ENCODE measurements around the gene FAF1.

FAF1 gene

GRCh38 chr1:50666849-50667248 is 293.2 kb downstream of the FAF1 start:
- H3K27ac Mint-ChIP-seq = no peak overlapping the region
- H3K9me3 Mint-ChIP-seq = no peaks in the 10 kb centered on the region
- no peaks in the 10 kb centered on the region for H3K27me3 Mint-ChIP-seq (ENCODE audit: low read depth)
- no peaks in the 10 kb centered on the region for H3K4me1 Mint-ChIP-seq (ENCODE audit: low read depth)
- no peaks in the 10 kb centered on the region for H3K36me3 Mint-ChIP-seq (ENCODE audit: low read depth)
- DNase-seq (ENCODE audit: low spot score) = no peak
- no peak overlapping the region for H3K4me3 Mint-ChIP-seq

DNA sequence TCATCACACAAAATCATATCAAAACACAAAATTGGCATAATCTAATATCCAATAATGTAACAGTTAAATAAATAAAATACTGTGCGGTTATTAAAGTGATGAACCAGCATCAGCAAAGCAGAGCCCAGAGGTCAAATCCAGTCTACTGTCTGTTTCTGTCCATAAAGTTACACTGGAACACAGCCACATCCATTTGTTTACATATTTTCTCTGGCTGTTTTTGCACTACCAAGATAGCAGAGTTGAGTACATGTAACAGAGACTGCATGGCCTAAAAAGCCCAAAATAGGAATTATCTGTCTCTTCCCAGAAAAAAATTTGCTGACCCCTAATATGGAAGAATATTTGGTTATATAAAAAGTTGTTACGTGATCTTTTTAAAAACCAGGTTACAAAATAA is 294.7 kb downstream of the FAF1 start:
- Mint-ChIP-seq H3K4me3 (no peak overlapping the region), H3K36me3 (ENCODE audit: low read depth) (no peaks in the 10 kb centered on the region), H3K27ac (no peak overlapping the region), H3K9me3 (no peaks in the 10 kb centered on the region), H3K4me1 (ENCODE audit: low read depth) (no peaks in the 10 kb centered on the region), H3K27me3 (ENCODE audit: low read depth) (no peaks in the 10 kb centered on the region)
- no peak for DNase-seq (ENCODE audit: low spot score)

DNA sequence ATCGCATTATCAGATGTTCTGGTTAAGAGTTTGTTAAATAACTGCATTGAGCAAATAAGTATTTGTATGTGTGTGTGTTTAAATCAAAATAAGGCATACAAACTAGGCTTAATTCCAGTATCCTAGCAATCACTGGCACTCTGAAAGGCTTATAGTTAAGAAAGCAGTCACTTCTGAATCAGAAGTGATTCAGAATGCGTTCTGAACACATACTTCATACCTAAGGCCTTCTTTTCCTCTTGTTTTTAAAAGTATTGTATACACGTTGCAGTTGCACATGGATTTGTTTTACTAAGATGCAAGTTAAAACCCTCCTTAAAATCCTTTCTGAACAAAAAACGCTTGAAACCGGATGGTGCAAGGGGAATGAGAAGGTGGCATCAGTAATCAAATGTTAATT is 298.4 kb downstream of the FAF1 start:
- DNase-seq (ENCODE audit: low spot score) = no peak
- H3K4me3 Mint-ChIP-seq = no peak overlapping the region
- no peaks in the 10 kb centered on the region for H3K36me3 Mint-ChIP-seq (ENCODE audit: low read depth)

GRCh38 chr1:50659107-50659662 is 300.9 kb downstream of the FAF1 start:
- no peak overlapping the region for H3K27ac Mint-ChIP-seq
- no peaks in the 10 kb centered on the region for H3K4me1 Mint-ChIP-seq (ENCODE audit: low read depth)
- no peaks in the 10 kb centered on the region for H3K9me3 Mint-ChIP-seq
- no peak overlapping the region for H3K4me3 Mint-ChIP-seq
- DNase-seq (ENCODE audit: low spot score) = no peak
- H3K36me3 Mint-ChIP-seq (ENCODE audit: low read depth) = no peaks in the 10 kb centered on the region
- no peaks in the 10 kb centered on the region for H3K27me3 Mint-ChIP-seq (ENCODE audit: low read depth)

More for the DNA sequence above, 298.4 kb downstream of the FAF1 start:
- H3K9me3 Mint-ChIP-seq = no peaks in the 10 kb centered on the region
- H3K4me1 Mint-ChIP-seq (ENCODE audit: low read depth) = no peaks in the 10 kb centered on the region
- H3K27me3 Mint-ChIP-seq (ENCODE audit: low read depth) = no peaks in the 10 kb centered on the region
- H3K27ac Mint-ChIP-seq = no peak overlapping the region

DNA sequence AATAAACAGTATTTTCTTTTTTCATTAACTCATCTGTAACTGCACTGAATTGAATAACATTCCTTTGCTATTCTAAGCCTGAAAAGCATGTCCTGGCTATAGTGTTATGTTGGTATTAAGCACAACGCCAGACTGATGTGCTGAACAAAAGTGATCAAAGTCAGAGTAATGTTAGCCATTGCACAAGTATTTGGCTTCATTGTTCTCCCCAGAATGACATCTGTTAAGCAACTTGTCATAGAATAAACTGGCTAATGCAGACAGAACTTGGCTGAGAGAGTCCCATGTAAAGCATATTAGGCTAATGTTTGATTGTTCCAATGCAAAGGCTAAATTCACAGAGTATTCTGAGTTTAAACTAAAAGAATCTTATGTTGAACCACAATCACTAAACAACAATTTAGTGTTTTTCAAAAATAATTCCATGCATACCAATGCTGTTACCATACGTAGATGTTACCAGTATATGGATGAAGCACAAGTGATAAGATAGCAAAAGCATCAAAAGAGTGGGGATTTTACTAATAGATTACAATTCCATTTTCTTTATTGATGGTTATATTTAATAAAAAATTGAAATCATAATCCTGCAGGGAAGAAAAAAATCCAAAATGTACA is 301.5 kb downstream of the FAF1 start:
- Mint-ChIP-seq H3K27ac (no peak overlapping the region), H3K36me3 (ENCODE audit: low read depth) (no peaks in the 10 kb centered on the region), H3K4me1 (ENCODE audit: low read depth) (no peaks in the 10 kb centered on the region), H3K4me3 (no peak overlapping the region), H3K9me3 (no peaks in the 10 kb centered on the region), H3K27me3 (ENCODE audit: low read depth) (no peaks in the 10 kb centered on the region)
- no peak for DNase-seq (ENCODE audit: low spot score)

GRCh38 chr1:50656931-50657330 is 303.1 kb downstream of the FAF1 start:
- H3K27me3 Mint-ChIP-seq (ENCODE audit: low read depth) = no peaks in the 10 kb centered on the region
- DNase-seq (ENCODE audit: low spot score) = no peak

GRCh38 chr1:50651476-50652263 is 308.4 kb downstream of the FAF1 start:
- Mint-ChIP-seq H3K4me1 (ENCODE audit: low read depth) (no peaks in the 10 kb centered on the region), H3K27me3 (ENCODE audit: low read depth) (no peaks in the 10 kb centered on the region), H3K27ac (no peak overlapping the region), H3K9me3 (no peaks in the 10 kb centered on the region), H3K4me3 (no peak overlapping the region), H3K36me3 (ENCODE audit: low read depth) (no peaks in the 10 kb centered on the region)
- DNase-seq (ENCODE audit: low spot score) = no peak

More at GRCh38 chr1:50656931-50657330, 303.1 kb downstream of the FAF1 start:
- H3K27ac Mint-ChIP-seq = no peak overlapping the region
- H3K9me3 Mint-ChIP-seq = no peaks in the 10 kb centered on the region
- no peaks in the 10 kb centered on the region for H3K4me1 Mint-ChIP-seq (ENCODE audit: low read depth)
- no peaks in the 10 kb centered on the region for H3K36me3 Mint-ChIP-seq (ENCODE audit: low read depth)
- H3K4me3 Mint-ChIP-seq = no peak overlapping the region

DNA sequence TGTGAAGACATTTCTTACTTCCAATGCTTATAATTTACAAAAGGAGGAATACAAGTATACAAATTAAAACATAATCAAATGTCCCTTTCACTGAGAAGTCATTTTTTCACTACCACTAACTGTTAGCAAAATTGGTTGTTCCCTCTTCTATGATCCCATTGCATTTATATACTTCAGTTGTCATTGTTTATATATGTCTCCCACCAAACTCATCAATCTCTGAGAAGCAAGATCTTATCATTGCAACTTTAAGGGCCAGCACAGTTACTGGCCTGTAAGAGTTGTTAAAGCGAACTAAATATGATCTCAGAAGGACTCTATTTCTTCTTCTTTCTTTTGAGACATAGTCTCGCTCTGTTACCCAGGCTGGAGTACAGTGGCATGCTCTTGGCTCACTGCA is 313.5 kb downstream of the FAF1 start:
- Mint-ChIP-seq H3K36me3 (ENCODE audit: low read depth) (no peaks in the 10 kb centered on the region), H3K4me3 (no peak overlapping the region), H3K4me1 (ENCODE audit: low read depth) (no peaks in the 10 kb centered on the region), H3K27ac (no peak overlapping the region), H3K27me3 (ENCODE audit: low read depth) (no peaks in the 10 kb centered on the region), H3K9me3 (no peaks in the 10 kb centered on the region)
- no peak for DNase-seq (ENCODE audit: low spot score)

- Mint-ChIP-seq H3K9me3 (no peaks in the 10 kb centered on the region), H3K4me3 (no peak overlapping the region), H3K27ac (no peak overlapping the region), H3K36me3 (ENCODE audit: low read depth) (no peaks in the 10 kb centered on the region), H3K27me3 (ENCODE audit: low read depth) (no peaks in the 10 kb centered on the region), H3K4me1 (ENCODE audit: low read depth) (no peaks in the 10 kb centered on the region)
- DNase-seq (ENCODE audit: low spot score) = no peak
Observed at GRCh38 chr1:50645139-50645538, 314.9 kb downstream of the FAF1 start.

DNA sequence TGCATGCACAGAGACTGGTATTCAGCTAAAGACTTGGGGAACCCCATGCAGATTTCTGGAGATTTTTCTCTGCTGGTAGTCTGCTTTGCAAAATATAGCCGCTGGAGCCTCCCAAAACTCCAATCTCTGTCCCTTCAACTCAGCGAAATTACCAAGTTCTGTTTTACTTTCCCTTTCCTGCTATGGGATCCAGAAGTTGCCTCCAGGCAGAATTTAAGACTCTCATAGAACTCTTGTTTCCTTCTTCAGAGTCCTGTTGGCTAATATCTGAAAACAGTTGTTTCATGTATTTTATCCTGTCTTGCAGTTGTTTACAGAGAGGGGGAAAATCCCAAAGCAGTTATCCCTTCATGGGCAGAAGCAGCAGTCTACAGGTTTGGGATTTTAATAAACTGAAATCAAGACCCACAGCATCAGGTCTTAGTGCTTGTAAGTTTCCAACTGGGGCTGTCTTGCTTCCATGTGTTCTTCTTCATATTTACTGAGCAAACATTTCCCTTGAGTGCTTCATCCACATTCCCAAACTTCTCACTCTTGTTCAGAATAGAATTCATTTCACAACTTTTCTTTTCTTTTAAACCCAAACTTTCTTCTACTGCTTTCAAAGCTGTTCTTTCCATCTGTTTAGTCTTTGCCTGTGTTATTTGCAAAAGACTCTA is 315.5 kb downstream of the FAF1 start:
- no peak for DNase-seq (ENCODE audit: low spot score)
- H3K4me3 Mint-ChIP-seq = no peak overlapping the region
- H3K4me1 Mint-ChIP-seq (ENCODE audit: low read depth) = no peaks in the 10 kb centered on the region
- no peak overlapping the region for H3K27ac Mint-ChIP-seq
- no peaks in the 10 kb centered on the region for H3K9me3 Mint-ChIP-seq
- no peaks in the 10 kb centered on the region for H3K36me3 Mint-ChIP-seq (ENCODE audit: low read depth)
- H3K27me3 Mint-ChIP-seq (ENCODE audit: low read depth) = no peaks in the 10 kb centered on the region

DNA sequence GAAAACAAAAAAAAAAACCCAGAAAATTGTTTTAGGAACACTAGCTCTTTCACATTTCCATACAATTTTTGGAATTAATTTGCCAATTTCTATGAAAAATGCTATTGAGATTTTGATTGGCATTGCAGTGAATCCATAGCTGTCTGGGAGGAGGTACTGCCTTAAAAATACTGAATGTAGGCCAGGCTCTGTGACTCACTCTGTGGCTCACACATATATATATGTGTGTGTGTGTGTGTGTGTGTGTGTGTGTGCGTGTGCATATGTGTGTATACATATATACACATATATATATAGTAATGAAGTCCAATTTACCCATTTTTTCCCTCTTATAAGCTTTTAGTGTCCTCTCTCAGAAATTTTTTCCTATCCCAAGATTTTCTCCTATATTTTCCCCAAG is 322.6 kb downstream of the FAF1 start:
- Mint-ChIP-seq H3K9me3 (peaks cover 4% of the 10 kb centered on the region), H3K4me3 (no peak overlapping the region), H3K27me3 (ENCODE audit: low read depth) (no peaks in the 10 kb centered on the region)

DNA sequence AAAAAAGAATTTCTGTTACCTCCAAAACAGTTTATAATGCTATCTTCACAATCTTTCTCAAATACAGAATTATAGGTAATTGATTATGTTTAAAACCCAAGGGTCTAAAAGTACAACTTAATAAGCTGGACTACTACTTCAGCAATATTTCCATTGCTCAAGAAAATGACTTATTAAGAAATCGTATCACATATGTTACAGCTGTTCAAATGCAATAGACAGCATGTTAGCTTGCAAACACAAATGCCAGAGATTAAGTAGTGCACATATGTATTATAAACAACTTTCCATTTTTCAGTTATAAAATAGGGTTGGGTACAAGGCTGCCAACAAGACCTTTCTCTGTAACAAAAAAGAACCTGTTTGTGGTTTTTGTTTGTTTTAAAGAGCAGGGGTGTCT is 325.8 kb downstream of the FAF1 start:
- Mint-ChIP-seq H3K27me3 (ENCODE audit: low read depth) (no peaks in the 10 kb centered on the region), H3K4me3 (no peak overlapping the region), H3K36me3 (ENCODE audit: low read depth) (no peaks in the 10 kb centered on the region)

More for the DNA sequence above, 322.6 kb downstream of the FAF1 start:
- Mint-ChIP-seq H3K36me3 (ENCODE audit: low read depth) (no peaks in the 10 kb centered on the region), H3K4me1 (ENCODE audit: low read depth) (no peaks in the 10 kb centered on the region), H3K27ac (no peak overlapping the region)
- DNase-seq (ENCODE audit: low spot score) = no peak

GRCh38 chr1:50633465-50633864 is 326.6 kb downstream of the FAF1 start:
- H3K9me3 Mint-ChIP-seq = peaks cover 4% of the 10 kb centered on the region
- H3K4me1 Mint-ChIP-seq (ENCODE audit: low read depth) = peaks cover 2% of the 10 kb centered on the region
- H3K27ac Mint-ChIP-seq = no peak overlapping the region
- H3K4me3 Mint-ChIP-seq = no peak overlapping the region
- DNase-seq (ENCODE audit: low spot score) = no peak
- no peaks in the 10 kb centered on the region for H3K27me3 Mint-ChIP-seq (ENCODE audit: low read depth)
- no peaks in the 10 kb centered on the region for H3K36me3 Mint-ChIP-seq (ENCODE audit: low read depth)

More for the DNA sequence above, 325.8 kb downstream of the FAF1 start:
- H3K9me3 Mint-ChIP-seq = peaks cover 4% of the 10 kb centered on the region
- no peak overlapping the region for H3K27ac Mint-ChIP-seq
- peaks cover 2% of the 10 kb centered on the region for H3K4me1 Mint-ChIP-seq (ENCODE audit: low read depth)
- no peak for DNase-seq (ENCODE audit: low spot score)

GRCh38 chr1:50631161-50631560 is 328.9 kb downstream of the FAF1 start:
- H3K9me3 Mint-ChIP-seq = peaks cover 4% of the 10 kb centered on the region
- H3K4me1 Mint-ChIP-seq (ENCODE audit: low read depth) = peaks cover 2% of the 10 kb centered on the region
- no peak overlapping the region for H3K27ac Mint-ChIP-seq

More at GRCh38 chr1:50631161-50631560, 328.9 kb downstream of the FAF1 start:
- H3K36me3 Mint-ChIP-seq (ENCODE audit: low read depth) = no peaks in the 10 kb centered on the region
- no peak for DNase-seq (ENCODE audit: low spot score)
- H3K27me3 Mint-ChIP-seq (ENCODE audit: low read depth) = no peaks in the 10 kb centered on the region
- H3K4me3 Mint-ChIP-seq = no peak overlapping the region
